ENCODE results near the gene RXFP3.
"Not testable (repeated sequence)": the region's sequence is repeated elsewhere in the genome, so short reads cannot be mapped to it uniquely, and the experiment has no call there.

RXFP3 gene

DNA sequence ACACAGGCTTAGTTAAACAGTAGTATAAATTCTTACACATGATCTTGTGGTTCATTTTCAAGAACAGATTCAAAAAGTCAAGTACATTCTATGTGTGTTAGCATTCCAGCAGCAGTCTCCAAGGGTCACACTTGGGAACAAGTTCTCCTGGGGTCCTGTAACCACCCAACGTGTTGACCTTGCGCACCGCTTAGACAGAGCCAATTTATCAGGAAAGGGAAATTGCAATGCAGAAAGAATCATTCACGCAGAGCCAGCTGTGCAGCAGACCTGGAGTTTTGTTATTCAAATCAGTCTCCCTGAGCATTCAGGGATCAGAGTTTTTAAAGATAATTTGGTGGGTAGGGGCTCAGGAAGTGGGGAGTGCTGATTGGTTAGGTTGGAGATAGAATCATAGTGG, 8.5 kb upstream of the RXFP3 start:
- Mint-ChIP-seq H3K36me3 (no peaks in the 10 kb centered on the region), H3K27ac (no peak overlapping the region), H3K4me3 (no peak overlapping the region), H3K9me3 (no peaks in the 10 kb centered on the region), H3K4me1 (no peaks in the 10 kb centered on the region), H3K27me3 (peaks cover 9% of the 10 kb centered on the region)

DNA sequence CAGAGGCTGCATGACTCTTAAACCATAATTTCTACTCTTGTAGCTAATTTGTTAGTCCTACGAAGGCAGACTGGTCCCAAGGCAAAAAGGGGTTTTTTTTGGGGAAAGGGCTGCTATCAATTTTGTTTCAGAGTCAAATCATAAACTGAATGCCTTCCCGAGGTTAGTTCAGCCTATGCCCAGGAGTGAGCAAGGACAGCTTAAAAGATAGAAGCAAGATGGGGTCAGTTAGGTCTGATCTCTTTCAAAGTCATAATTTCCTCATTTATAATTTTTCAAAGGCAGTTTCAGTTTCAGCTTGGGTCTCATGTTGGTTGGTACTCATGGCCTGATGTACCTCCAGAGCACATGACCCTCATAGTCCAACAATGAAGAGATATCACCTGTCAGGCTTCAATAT, 7.9 kb upstream of the RXFP3 start:
- Mint-ChIP-seq H3K27me3 (peaks cover 6% of the 10 kb centered on the region), H3K9me3 (no peaks in the 10 kb centered on the region), H3K4me1 (no peaks in the 10 kb centered on the region), H3K36me3 (no peaks in the 10 kb centered on the region), H3K4me3 (no peak overlapping the region), H3K27ac (no peak overlapping the region)

DNA sequence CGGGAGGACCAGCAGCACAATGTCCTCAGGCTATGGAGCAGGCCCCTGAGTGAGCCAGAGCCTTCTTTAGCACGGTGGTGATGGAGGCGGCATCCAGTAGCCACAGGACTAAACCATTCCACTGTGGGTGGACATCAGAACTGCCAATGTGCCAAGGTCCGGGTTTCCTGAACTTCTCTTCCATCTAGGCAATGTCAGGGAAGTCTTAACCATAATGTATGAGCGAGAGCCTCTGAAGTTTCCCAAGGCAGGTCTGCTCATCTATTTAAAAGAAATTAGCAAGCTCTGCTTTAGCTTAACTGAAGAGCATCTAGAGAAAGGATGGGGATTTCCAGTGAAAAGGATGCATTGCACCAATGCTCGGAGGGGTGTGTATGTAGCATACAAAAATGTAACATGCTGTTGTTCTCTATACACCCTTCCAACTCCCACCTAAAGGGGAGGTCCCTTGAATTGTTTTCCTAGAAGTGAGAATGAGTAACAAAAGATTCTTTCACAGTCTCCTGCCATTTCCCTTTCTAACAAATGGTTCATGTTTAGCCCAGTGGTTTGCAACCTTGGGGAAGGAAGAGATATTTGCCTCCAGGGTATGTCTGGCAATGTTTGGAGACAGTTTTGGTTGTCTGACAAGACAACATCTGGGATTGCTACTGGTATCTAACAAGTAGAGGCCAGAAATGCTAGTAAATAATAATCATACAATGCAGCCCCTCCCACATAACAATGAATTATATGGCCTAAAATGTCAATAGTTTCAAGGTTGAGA, 6.1 kb upstream of the RXFP3 start:
- no peaks in the 10 kb centered on the region for H3K4me1 Mint-ChIP-seq
- H3K27ac Mint-ChIP-seq: no peak overlapping the region
- peaks cover 6% of the 10 kb centered on the region for H3K27me3 Mint-ChIP-seq
- no peak overlapping the region for H3K4me3 Mint-ChIP-seq
- no peaks in the 10 kb centered on the region for H3K36me3 Mint-ChIP-seq
- no peaks in the 10 kb centered on the region for H3K9me3 Mint-ChIP-seq

DNA sequence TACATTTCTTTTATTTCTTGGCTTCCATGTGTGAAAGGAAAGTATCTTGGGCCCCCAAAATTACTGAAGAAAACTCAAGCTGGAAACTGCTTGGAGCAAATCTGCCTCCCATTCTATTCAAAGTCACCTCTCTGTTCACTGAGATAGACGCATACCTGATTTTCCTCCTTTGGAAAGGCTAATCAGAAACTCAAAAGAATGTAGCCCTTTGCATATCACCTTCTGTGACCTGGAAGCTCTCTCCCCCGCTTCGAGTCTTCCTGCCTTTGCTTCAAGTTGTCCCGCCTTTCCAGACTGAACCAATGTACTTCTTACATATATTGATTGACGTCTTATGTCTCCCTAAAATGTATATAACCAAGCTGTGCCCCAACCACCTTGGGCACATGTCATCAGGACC, 5.0 kb upstream of the RXFP3 start:
- Mint-ChIP-seq H3K27ac (no peak overlapping the region), H3K4me3 (no peak overlapping the region), H3K4me1 (peaks cover 4% of the 10 kb centered on the region), H3K27me3 (peaks cover 9% of the 10 kb centered on the region), H3K36me3 (no peaks in the 10 kb centered on the region), H3K9me3 (no peaks in the 10 kb centered on the region)

DNA sequence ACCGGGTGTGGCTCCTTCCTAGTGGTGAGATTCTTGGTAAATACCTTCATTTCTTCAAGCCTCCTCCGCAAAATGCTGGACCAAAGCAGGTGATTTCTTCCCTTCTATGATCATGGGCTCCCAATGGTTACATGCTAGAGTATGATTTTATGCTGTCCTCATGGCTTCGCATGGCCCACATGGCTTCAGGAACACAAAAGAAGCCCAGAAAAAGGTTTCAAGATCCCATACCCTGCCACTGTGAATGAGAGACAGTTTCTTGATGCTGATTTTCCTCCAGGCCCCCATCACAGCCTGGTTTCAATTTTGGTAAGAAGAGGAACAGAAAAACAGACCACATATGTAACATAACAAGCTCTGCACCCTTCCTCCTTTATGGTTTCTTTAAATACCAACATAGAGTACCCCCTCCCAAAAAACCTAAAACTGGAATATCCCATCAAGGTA, 2.4 kb upstream of the RXFP3 start:
- Mint-ChIP-seq H3K9me3 (no peaks in the 10 kb centered on the region), H3K4me1 (peaks cover 4% of the 10 kb centered on the region), H3K36me3 (no peaks in the 10 kb centered on the region), H3K27me3 (peaks cover 18% of the 10 kb centered on the region), H3K27ac (no peak overlapping the region), H3K4me3 (no peak overlapping the region)

DNA sequence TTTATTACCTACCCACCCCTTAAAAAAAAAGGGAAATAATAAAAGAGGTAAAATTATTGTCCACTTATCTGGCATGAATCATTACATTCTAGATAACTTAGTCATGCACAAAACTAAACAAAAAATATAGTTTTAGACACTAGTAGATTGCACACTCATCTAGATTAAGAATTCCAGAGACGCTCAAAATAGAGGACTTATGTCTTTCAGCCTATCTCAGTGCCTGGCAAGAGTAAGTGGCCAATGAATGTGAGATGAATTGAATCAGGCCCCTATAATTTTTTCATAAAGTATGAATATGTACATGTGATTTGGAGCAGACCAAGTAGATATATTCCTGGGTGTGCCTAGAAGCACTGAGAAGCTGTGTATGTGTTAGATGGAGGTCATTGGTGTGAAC, 2.0 kb upstream of the RXFP3 start:
- Mint-ChIP-seq H3K27me3 (peaks cover 19% of the 10 kb centered on the region), H3K4me3 (no peak overlapping the region), H3K9me3 (no peaks in the 10 kb centered on the region), H3K4me1 (peaks cover 4% of the 10 kb centered on the region), H3K27ac (no peak overlapping the region), H3K36me3 (no peaks in the 10 kb centered on the region)

DNA sequence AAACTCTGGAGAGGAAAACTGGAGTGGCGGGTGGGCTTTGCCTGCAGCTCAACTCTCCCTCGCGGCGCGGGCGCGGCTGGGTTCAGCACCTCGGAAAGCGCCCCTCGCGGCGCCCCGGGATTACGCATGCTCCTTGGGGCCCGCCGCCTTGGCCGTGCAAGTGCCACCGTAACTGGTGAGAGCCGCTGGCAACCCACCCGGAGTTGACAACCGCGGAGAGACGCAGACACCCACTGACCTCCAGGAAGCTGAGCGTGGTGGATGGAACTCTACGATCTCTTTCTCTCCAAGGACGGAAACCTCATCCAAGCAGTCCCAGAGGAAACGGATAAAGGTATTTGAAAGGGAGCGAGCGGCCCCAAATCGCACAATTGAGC, 194 bp upstream of the RXFP3 start:
- Mint-ChIP-seq H3K27me3 (peaks cover 31% of the 10 kb centered on the region), H3K36me3 (no peaks in the 10 kb centered on the region), H3K4me1 (peaks cover 4% of the 10 kb centered on the region), H3K9me3 (no peaks in the 10 kb centered on the region), H3K4me3 (no peak overlapping the region), H3K27ac (no peak overlapping the region)

DNA sequence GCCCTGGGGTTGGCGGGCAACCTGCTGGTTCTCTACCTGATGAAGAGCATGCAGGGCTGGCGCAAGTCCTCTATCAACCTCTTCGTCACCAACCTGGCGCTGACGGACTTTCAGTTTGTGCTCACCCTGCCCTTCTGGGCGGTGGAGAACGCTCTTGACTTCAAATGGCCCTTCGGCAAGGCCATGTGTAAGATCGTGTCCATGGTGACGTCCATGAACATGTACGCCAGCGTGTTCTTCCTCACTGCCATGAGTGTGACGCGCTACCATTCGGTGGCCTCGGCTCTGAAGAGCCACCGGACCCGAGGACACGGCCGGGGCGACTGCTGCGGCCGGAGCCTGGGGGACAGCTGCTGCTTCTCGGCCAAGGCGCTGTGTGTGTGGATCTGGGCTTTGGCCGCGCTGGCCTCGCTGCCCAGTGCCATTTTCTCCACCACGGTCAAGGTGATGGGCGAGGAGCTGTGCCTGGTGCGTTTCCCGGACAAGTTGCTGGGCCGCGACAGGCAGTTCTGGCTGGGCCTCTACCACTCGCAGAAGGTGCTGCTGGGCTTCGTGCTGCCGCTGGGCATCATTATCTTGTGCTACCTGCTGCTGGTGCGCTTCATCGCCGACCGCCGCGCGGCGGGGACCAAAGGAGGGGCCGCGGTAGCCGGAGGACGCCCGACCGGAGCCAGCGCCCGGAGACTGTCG, 976 bp downstream of the RXFP3 start:
- Mint-ChIP-seq H3K4me3 (no peak overlapping the region), H3K36me3 (no peaks in the 10 kb centered on the region), H3K27ac (no peak overlapping the region), H3K4me1 (peaks cover 4% of the 10 kb centered on the region), H3K27me3 (peaks cover 32% of the 10 kb centered on the region), H3K9me3 (no peaks in the 10 kb centered on the region)

DNA sequence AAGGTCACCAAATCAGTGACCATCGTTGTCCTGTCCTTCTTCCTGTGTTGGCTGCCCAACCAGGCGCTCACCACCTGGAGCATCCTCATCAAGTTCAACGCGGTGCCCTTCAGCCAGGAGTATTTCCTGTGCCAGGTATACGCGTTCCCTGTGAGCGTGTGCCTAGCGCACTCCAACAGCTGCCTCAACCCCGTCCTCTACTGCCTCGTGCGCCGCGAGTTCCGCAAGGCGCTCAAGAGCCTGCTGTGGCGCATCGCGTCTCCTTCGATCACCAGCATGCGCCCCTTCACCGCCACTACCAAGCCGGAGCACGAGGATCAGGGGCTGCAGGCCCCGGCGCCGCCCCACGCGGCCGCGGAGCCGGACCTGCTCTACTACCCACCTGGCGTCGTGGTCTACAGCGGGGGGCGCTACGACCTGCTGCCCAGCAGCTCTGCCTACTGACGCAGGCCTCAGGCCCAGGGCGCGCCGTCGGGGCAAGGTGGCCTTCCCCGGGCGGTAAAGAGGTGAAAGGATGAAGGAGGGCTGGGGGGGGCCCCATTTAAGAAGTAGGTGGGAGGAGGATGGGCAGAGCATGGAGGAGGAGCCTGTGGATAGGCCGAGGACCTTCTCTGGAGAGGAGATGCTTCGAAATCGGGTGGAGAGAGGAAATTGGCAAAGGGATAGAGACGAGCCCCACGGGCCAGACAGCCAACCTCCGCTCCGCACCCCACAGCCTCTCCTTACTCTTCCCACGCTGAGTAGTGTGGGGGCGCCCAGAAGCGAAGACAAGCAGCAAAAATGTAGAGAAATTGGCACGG, 1.7 kb downstream of the RXFP3 start:
- H3K4me1 Mint-ChIP-seq: peaks cover 4% of the 10 kb centered on the region
- H3K4me3 Mint-ChIP-seq: no peak overlapping the region
- H3K9me3 Mint-ChIP-seq: no peaks in the 10 kb centered on the region
- H3K27ac Mint-ChIP-seq: peak overlapping the region; percentile 12
- no peaks in the 10 kb centered on the region for H3K36me3 Mint-ChIP-seq
- peaks cover 34% of the 10 kb centered on the region for H3K27me3 Mint-ChIP-seq

DNA sequence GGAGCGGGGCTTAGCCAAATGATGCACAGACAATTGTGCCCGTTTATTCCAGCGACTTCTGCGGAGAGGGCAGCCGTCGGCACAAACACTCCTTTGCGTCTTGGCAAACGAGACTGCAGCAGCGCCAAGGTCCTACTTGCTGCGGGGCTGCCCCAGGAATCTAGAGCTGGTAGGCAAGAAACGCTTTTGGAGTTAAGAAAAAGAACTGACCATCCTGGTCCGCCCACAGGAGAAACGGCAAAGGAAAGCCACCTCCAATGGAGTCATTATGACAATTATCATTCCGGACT, 2.3 kb downstream of the RXFP3 start:
- H3K4me3 Mint-ChIP-seq: no peak overlapping the region
- H3K9me3 Mint-ChIP-seq: no peaks in the 10 kb centered on the region
- H3K36me3 Mint-ChIP-seq: no peaks in the 10 kb centered on the region
- H3K4me1 Mint-ChIP-seq: peaks cover 4% of the 10 kb centered on the region
- peaks cover 34% of the 10 kb centered on the region for H3K27me3 Mint-ChIP-seq
- H3K27ac Mint-ChIP-seq: no peak overlapping the region

DNA sequence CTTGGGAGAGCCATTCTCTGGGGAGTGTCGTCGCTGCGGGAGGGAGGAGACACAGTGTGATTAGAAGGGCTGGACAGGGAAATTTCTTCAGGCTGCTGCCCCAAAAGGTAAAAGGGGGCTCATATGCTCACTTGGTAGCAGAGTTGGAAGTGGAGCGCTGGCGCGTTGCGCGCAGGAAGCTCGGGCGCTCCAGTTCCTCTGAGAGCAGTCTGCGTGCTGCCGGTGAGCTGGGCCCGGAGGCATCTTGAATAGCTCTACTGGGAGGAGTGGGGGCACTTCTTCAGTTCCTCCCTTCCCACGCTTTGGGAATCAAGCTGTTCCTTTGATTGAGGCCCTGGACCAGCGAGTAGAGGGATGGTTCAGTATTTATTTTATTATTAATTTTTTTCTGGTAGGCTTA, 2.7 kb downstream of the RXFP3 start:
- no peaks in the 10 kb centered on the region for H3K36me3 Mint-ChIP-seq
- peaks cover 34% of the 10 kb centered on the region for H3K27me3 Mint-ChIP-seq
- H3K27ac Mint-ChIP-seq: no peak overlapping the region
- H3K4me1 Mint-ChIP-seq: peaks cover 4% of the 10 kb centered on the region
- H3K9me3 Mint-ChIP-seq: no peaks in the 10 kb centered on the region
- H3K4me3 Mint-ChIP-seq: no peak overlapping the region

DNA sequence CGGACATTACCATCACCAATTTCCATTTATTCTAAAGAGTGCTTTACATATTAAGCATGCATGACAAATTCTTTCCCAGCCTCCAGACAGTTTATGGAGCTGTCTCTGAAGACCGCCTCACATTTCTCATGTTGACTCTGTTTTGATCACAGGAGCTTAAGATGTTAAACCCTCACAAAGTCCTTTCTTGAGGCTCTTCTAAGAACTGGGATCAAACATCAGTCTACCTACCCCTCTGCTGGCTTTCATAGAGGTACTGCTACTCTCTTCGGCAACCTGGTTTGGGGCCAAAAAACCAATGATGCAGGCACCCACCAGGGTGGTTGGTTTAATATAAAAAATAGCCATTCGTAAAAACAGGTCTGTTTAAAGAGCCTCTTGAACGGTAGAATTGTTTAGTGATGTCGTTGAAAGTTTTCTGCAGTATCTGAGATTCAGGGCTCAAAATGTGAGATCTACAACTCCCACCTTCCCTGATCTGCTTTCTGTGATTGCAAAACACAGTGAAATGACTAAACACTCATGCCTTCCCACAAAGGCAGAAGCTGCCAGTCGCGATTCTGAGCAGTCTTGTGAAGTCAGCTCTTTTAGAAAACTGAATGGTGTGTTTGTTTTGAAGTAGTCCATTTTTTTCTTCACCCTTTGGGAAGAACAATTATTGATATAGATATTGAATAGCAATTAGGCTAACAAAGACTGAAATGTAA, 3.5 kb downstream of the RXFP3 start:
- Mint-ChIP-seq H3K4me3 (no peak overlapping the region), H3K27me3 (peaks cover 34% of the 10 kb centered on the region), H3K36me3 (no peaks in the 10 kb centered on the region), H3K4me1 (peaks cover 4% of the 10 kb centered on the region), H3K9me3 (no peaks in the 10 kb centered on the region), H3K27ac (no peak overlapping the region)

DNA sequence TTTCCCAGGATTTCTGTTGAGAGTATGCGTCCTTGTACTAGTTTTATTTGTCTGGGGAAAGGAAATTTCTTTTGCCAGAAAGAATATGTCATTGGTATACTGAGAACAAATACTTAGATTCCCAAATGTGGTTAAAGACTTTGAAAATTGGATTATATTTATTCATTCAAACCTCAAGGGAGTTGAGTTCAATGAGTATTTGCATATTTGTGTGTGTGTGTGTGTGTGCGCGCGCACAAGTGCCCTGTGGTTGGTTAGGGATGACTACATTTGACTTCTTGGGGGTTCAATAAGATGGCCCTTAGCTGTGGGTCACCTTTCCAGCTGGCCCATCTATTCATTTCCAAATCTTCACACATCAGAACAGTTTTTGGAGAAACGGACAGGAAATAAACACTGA, 4.9 kb downstream of the RXFP3 start:
- Mint-ChIP-seq H3K9me3 (no peaks in the 10 kb centered on the region), H3K27ac (no peak overlapping the region), H3K36me3 (no peaks in the 10 kb centered on the region), H3K4me3 (no peak overlapping the region), H3K27me3 (peaks cover 32% of the 10 kb centered on the region), H3K4me1 (no peaks in the 10 kb centered on the region)

DNA sequence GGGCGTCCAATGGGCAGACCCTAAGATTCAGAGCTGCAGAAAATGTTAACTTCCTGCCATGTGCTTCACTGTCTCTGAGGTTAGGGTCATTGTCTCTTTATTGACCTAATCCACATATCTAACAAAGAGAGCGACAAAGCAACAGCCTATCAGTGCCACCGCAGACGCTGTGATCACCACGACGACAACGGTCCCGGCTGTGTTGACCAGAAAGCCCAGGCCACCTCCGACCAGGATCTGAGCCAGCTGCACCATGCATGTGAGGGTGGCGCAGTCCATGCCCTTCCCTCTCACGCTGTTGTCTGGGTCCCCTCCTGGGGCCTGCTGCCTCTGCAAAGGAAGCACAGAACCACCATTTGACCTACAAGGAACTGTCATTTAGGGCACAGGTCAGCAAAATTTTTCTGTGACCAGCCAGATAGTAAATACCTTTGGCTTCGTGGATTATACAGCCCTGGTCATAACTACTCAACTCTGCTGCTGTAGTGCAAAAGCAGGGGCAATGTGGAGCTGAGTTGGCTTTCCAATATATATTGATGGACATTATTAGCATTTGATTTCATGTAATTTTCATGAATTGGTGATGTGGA, 8.5 kb downstream of the RXFP3 start:
- no peaks in the 10 kb centered on the region for H3K9me3 Mint-ChIP-seq
- no peak overlapping the region for H3K4me3 Mint-ChIP-seq
- H3K36me3 Mint-ChIP-seq: no peaks in the 10 kb centered on the region
- peaks cover 15% of the 10 kb centered on the region for H3K27me3 Mint-ChIP-seq
- no peaks in the 10 kb centered on the region for H3K4me1 Mint-ChIP-seq
- no peak overlapping the region for H3K27ac Mint-ChIP-seq

DNA sequence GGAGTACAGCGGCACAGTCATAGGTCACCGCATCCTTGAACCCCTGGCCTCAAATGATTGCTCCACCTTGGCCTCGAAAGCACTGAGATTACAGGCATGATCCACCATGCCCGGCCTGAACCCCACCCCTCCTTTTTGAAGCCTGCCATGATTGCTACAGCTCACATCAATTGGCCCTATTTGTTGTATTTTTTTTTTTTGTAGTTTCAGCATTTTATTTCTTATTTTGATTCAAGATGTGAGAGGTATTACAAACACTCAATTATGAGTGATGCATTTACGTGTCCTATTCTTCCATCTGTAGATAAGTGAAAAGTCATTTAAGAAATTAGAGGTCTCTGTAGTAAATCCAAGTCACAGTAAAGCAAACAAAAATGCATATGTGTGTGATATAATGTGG, 16.0 kb downstream of the RXFP3 start:
- H3K36me3 Mint-ChIP-seq, H3K4me1 Mint-ChIP-seq, H3K27me3 Mint-ChIP-seq, H3K27ac Mint-ChIP-seq, H3K4me3 Mint-ChIP-seq: not testable (repeated sequence)
- H3K9me3 Mint-ChIP-seq: peaks cover 11% of the 10 kb centered on the region

Data from activated naive CD4-positive, alpha-beta T cell treated with anti-CD3 and anti-CD28 coated beads, Interleukin-2, amount 50 U/mL, for 24 hours (primary cell).